CD1c-positive myeloid dendritic cell (primary cell): ENCODE results near the gene MS4A6A.
"Not testable (repeated sequence)": the region's sequence is repeated elsewhere in the genome, so short reads cannot be mapped to it uniquely, and the experiment has no call there.

Source experiments
- DNase-seq: peaks from one replicate; pipeline ENCODE4 v3.0.0-alpha.2; 2016; ENCODE audit errors: extremely low spot score

The MS4A6A gene

GRCh38 chr11:60183591-60184205 lies 815 bp upstream of the MS4A6A start:
- peak; percentile 59 for DNase-seq

- no peak for DNase-seq
These were observed 7.0 kb downstream of the MS4A6A start for GRCh38 chr11:60175860-60176275.

DNA sequence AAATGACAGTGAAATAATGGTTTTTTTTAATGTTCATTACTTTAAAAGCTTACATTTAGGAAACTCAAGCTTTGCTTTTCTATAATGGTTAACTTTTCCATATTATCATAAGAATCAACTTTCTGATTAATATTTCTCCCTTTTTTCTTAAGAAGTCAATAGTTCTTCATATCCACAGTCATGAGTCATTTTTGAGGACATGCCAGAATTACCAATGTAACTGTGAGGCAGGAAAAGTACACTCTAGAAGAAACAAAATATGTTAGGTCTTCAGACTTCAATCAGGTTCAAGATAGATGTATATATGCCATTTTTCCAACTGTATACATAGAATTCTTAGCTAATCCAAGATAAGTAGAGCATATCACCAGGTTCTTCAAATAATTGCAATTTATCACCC lies 10.9 kb downstream of the MS4A6A start:
- no peak for DNase-seq

DNA sequence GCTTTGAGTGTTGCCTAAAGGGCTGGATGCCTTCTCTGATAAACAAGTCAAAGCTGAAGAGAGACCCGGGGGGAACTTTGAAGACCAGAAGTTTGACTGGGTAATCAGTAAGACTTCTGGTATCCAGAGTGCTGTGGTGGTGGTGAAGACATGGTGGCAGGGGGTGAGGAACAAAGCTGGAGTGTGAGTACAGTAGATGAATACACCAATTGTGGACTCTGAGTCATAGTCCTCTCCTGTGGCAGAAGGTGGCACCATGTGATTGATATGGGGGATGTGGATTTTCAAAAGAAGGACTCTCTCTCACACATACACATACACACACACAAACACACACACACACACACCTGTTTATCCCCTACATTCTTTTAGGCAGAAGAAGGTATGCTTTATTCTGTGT lies 12.3 kb downstream of the MS4A6A start:
- no peak for DNase-seq

GRCh38 chr11:60169264-60169915 lies 13.5 kb downstream of the MS4A6A start:
- DNase-seq, result peak; percentile 73

DNA sequence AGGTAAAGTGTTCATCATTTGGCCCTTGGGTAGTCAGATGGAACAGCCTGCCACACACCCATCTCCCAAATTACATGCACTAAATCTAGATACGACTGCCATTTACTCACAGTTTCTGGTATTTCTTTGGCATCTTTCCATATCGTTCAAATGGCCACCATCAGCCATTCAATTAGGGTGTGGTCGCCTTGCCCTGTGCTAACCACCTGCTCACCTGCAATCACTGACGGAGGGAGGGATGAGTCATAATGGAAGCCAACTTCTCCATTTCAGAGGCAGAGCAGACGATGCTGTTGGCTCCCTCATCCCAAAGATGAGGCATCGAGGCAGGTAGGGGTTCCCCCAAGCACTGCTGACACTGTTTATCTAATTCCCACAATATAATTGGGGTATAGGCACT lies 14.6 kb downstream of the MS4A6A start:
- no peak for DNase-seq

DNA sequence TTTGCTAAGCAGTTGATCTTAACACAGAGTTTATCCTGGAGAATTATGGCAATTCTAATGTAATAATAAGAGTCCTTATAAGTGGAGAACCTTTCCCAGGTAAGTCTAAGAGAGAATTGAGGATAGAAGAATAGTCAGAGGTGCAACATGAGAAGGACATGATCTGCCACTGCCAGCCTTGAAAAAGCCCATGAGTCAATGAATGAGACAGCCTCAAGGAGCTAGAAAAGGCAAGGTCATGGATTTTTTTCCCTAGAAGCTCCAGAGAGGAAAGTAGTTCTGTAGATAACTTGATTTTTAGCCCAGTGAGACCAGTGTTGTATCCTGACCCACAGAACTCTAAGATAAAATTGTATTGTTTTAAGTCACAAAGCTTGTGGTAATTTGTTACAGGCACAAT lies 16.9 kb downstream of the MS4A6A start:
- no peak for DNase-seq

GRCh38 chr11:60165538-60165937 lies 17.3 kb downstream of the MS4A6A start:
- DNase-seq, result no peak

GRCh38 chr11:60164550-60165075 lies 18.3 kb downstream of the MS4A6A start:
- no peak for DNase-seq

- DNase-seq, result no peak
These were observed 21.1 kb downstream of the MS4A6A start for GRCh38 chr11:60161766-60162165.

GRCh38 chr11:60161107-60161506 lies 21.8 kb downstream of the MS4A6A start:
- no peak for DNase-seq

GRCh38 chr11:60159868-60160267 lies 23.0 kb downstream of the MS4A6A start:
- no peak for DNase-seq

DNA sequence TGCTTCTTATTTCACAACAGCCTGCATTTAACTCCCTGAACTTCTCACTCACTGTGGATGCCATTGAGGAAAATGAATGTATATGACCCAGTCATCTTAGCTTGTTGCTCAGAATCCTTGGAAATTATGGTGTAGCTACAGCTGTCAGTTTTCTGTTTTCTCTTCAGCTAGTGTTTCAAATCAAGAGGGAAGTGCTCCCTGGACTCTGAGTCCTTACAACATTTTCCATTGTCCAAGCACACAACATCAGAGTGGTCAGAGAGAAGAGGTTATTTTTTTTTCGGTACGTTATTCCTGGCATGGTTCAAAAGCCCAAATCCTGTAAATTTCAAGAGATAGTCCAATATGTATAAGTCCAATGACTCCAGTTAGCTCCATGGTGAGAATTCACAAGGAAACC lies 23.6 kb downstream of the MS4A6A start:
- DNase-seq, result no peak

- DNase-seq, result no peak
These were observed 24.2 kb downstream of the MS4A6A start for GRCh38 chr11:60158636-60159035.

DNA sequence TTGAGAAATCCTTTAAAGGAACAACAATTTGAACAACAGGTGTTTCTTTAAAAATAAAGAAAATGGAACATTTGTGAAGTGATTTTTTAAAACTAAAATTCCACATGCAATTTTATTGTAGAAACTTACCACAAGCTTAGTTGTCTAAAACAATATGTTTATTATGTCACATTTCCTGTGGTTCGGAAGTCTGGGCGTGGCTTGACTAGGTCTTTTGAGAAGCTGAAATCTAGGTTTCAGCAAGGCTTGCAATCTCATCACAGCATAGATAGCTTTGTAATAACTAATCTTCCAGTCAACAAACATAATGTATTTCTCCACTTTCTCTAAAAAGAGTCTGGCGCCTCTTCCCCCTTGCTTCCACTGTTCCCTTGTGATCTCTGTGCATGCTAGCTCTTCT lies 27.0 kb downstream of the MS4A6A start:
- DNase-seq, result no peak

DNA sequence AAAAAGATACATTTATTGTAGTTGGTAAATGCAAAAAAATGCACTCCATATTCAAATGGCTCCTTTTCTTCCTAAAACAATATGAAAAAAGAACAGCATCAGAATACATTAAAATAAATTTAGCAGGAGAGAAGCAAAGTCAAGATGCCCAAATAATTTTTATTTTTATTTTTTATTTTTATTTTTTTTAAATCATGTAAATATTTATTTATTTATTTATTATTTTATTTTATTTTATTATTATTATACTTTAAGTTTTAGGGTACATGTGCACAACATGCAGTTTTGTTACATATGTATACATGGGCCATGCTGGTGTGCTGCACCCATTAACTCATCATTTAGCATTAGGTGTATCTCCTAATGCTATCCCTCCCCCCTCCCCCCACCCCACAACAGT lies 30.2 kb downstream of the MS4A6A start:
- DNase-seq, result not testable (repeated sequence)

DNA sequence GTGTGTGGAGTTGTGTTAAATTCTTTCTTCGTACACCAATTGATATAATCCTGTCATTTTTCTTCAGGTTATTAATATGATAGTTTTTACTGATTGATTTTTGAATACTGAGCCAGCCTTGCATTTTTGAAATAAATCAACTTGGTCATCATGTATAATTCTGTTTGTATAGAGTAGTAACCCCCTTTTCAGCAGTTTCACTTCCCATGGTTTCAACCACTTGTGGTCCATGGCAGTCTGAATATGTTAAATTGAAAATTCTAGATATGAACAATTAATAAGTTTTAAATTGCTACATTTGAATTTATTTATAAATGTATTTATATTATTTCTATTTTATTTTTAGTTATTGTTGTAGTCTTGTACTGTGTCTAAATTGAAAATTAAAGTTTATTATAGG lies 32.6 kb downstream of the MS4A6A start:
- no peak for DNase-seq

DNA sequence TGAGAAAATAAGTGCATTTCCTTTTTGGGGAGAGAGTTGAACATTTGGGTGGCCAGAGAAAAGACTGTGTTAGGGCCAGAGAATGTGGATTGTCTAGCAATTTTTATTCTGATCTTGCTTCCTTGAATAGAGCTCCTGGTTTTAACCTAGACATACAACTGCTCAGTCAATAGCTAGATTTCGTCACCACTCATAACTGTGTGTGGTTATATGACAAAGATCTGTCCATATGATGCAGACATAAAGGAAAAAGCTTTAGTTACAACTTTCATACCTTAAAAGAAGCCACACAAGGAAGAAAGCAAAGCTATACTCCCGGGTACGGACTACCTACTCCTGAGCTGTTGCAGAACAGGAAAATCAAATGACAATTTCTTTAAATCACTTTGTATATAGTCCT lies 37.2 kb downstream of the MS4A6A start:
- DNase-seq, result no peak

GRCh38 chr11:60143768-60144167 lies 39.1 kb downstream of the MS4A6A start:
- DNase-seq, result no peak

DNA sequence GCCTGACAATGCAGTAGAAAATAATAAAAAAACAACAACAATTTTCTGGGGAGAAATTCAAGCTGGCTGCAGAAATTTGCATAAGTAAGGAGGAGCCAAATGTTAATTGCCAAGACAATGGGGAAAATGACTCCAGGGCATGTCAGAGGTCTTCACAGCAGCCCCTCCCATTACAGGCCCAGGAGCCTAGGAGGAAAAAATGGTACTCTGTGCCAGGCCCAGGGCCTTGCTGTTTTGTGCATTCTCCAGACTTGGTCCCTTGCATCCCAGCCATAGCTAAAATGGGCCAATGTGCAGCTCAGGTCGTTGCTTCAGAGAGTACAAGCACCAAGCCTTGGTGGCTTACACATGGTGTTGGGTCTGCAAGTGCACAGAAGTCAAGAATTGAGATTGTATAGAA lies 49.0 kb downstream of the MS4A6A start:
- no peak for DNase-seq

DNA sequence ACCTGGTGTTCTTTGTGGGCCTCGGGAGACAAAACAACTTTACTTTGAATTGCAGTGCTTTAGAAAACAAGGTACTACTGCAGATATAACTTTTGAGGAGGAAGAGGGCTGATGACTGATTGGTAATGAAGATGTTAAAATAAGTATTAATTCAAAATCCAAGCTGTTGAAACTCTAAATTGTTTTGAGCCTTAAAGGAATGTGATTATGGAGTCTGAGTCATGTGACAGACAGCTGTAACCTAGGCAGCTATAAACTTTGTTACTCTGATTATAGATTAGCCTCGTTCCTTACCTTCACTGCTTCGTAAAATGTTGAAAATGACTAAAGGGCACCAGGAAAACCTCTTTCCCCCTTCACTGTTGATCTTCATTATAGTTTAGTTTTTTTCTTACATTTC lies 51.0 kb downstream of the MS4A6A start:
- DNase-seq, result no peak

GRCh38 chr11:60130496-60130895 lies 52.4 kb downstream of the MS4A6A start:
- peak; percentile 44 for DNase-seq

DNA sequence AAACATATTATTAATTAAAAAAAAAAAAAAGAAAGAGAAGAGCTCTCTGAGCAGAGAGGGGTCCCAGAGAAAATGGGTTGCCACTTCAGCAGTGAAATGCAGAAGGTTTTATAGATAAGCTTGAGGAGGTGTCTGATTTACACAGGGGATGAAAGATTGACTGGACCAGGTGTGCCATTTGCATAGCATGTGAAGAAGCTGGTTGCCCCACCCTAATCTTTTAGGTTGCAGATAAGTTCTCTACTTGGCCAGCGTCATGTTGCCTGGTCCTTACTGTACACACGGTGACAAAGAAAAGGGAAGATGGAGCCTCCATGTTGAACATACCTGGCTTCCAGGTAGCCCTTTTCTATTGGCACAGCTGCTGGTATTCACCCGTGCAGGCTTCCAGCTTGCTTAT lies 53.0 kb downstream of the MS4A6A start:
- no peak for DNase-seq

DNA sequence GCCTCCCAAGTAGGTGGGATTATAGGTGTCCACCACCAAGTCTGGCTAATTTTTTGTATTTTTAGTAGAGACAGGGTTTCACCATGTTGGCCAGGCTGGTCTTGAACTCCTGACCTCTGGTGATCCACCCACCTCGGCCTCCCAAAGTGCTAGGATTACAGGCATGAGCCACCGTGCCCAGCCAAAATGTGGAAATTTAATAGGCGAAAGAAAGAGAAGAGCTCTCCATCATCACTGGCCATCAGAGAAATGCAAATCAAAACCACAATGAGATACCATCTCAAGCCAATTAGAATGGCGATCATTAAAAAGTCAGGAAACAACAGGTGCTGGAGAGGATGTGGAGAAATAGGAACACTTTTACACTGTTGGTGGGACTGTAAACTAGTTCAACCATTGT lies 54.0 kb downstream of the MS4A6A start:
- not testable (repeated sequence) for DNase-seq
